MM.1S (cell line): ENCODE data around the gene AGAP3.

Source experiments
- EZH2phosphoT487 ChIP-seq: fragments of 300-600 bp; sonication (generic); IDR thresholded peaks from 2 replicates; pipeline ENCODE4 v1.6.1; 2018; ENCODE audit warnings: antibody characterized with exemption, low read length
- TF ChIP-seq, protein P1 (sequence below): fragments of 300-600 bp; sonication (generic); IDR thresholded peaks from 2 replicates; pipeline ENCODE4 v1.5.1; 2016; ENCODE audit warnings: antibody characterized with exemption, low read length, mixed read lengths

DNA sequence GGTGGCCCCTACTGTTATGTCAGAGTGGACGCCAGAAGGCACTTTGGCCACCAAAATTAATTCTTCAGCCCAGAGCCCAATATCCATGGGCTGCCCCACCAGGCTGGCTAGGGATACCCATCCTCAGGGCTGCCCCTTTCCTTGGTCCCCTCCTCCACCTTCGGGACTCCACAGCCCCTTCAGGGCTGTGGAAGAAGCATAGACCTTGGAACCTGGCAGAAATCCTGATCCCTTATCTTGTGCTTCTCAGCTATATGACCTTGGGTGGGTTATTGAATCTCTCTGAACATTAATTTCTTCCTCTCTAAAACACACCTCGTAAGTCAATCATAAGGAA, 2.5 kb upstream of the AGAP3 start:
- TF ChIP-seq, protein P1, sequence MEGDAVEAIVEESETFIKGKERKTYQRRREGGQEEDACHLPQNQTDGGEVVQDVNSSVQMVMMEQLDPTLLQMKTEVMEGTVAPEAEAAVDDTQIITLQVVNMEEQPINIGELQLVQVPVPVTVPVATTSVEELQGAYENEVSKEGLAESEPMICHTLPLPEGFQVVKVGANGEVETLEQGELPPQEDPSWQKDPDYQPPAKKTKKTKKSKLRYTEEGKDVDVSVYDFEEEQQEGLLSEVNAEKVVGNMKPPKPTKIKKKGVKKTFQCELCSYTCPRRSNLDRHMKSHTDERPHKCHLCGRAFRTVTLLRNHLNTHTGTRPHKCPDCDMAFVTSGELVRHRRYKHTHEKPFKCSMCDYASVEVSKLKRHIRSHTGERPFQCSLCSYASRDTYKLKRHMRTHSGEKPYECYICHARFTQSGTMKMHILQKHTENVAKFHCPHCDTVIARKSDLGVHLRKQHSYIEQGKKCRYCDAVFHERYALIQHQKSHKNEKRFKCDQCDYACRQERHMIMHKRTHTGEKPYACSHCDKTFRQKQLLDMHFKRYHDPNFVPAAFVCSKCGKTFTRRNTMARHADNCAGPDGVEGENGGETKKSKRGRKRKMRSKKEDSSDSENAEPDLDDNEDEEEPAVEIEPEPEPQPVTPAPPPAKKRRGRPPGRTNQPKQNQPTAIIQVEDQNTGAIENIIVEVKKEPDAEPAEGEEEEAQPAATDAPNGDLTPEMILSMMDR, result no peak
- no peak for TF ChIP-seq EZH2phosphoT487
